Adrenal gland (tissue), 12 donors: Measurements from ENCODE around the gene ERBB3. TPM values are rescaled to one million over a fixed set of nuclear protein-coding genes. Genes with fewer than 3 reads are reported as not detected.
A peak's percentile ranks its signal among the peaks of the same experiment; 100 is the strongest.

Experiments
- DNase-seq, 7 donors: peaks; one replicate each; pipeline ENCODE4 v3.0.0-alpha.2; 2019 to 2020
- H3K27ac ChIP-seq, 5 donors: fragments of 200-600 bp; sonication (generic) in 4 of 5; 1 replicate in 3 of 5; 2 replicates in 2 of 5; pipeline versions ENCODE4 v1.5.1 to v1.8.0; 2016 to 2020; ENCODE audit warnings: mild to moderate bottlenecking in 1 of 5
- H3K27me3 ChIP-seq: fragments of 200-600 bp; 2 replicates; pipeline ENCODE4 v1.8.0; 2021
- H3K36me3 ChIP-seq, 2 donors: fragments of 200-600 bp; replicated peaks in 1 of 2; 1 replicate in 1 of 2; 2 replicates in 1 of 2; pipeline versions ENCODE4 v1.5.1 to v1.8.0; 2018 to 2022
- H3K4me1 ChIP-seq, 2 donors: fragments of 200-600 bp; replicated peaks in 1 of 2; 1 replicate in 1 of 2; 2 replicates in 1 of 2; pipeline versions ENCODE4 v1.5.1 to v1.8.0; 2018 to 2021
- H3K4me3 ChIP-seq, 4 donors: fragments of 200-600 bp; sonication (generic) in 3 of 4; one replicate each; pipeline ENCODE4 v1.5.1; 2016 to 2018
- H3K9me3 ChIP-seq, 3 donors: fragments of 200-600 bp; sonication (generic) in 1 of 3; replicated peaks in 1 of 3; 1 replicate in 2 of 3; 2 replicates in 1 of 3; pipeline versions ENCODE4 v1.5.1 to v1.8.0; 2016 to 2021
- CTCF ChIP-seq, 6 experiments: fragments of 450-650 bp in 4 of 6; fragments of 200-600 bp in 2 of 6; sonication (generic) in 1 of 6; IDR thresholded peaks; 1 replicate in 5 of 6; 2 replicates in 1 of 6; pipeline versions ENCODE4 v1.5.1 to v1.8.0; 2016 to 2021; ENCODE audit warnings: antibody characterized with exemption in 6 of 6, mild to moderate bottlenecking in 2 of 6, moderate library complexity in 1 of 6
- POLR2A ChIP-seq, 2 donors: fragments of 450-650 bp; IDR thresholded peaks; one replicate each; pipeline ENCODE4 v1.6.1; 2017; ENCODE audit warnings: antibody characterized with exemption in 2 of 2, mild to moderate bottlenecking in 2 of 2, moderate library complexity in 1 of 2
- WGBS, 4 donors: extraction: QIAGEN DNeasy Blood & Tissue Kit in 2 of 4; methylation state at CpG; one replicate each; pipeline versions ENCODE4 v1.1.5 to v1.1.7; 2013 to 2017; 5-methylcytosine and 5-hydroxymethylcytosine counted together
- intact Hi-C, 2 donors: fragments of 100-400 bp; cut with DNase I; formaldehyde crosslinking; loops; one replicate each; pipeline versions ENCODE4 v1.14.1 to v1.15.0; 2022 to 2023
- polyA plus RNA-seq, 3 donors: library from polyadenylated mRNA; stranded (reverse); fragments of 200-250 nt in 2 of 3; fragments of 350-450 nt in 1 of 3; fragmentation: Illumina TruSeq in 1 of 3; extraction: RNeasy Lipid Tissue Mini Kit (QIAGEN cat#74804) in 1 of 3; gene quantifications; one replicate each; pipeline ENCODE4 v1.2.3, GENCODE V29; 2013 to 2014
- total RNA-seq, 9 donors: library from RNA; depleted of rRNA in 4 of 9; stranded (reverse); fragments of >200 nt in 4 of 9; fragments of 120-200 nt in 1 of 9; fragmentation: NEBNext Ultra II Directional in 1 of 9; extraction: Animal tissue kit (Norgen Biotek cat#: 25700) in 1 of 9; gene quantifications; one replicate each; pipeline versions ENCODE4 v1.1.0 to v1.2.4, GENCODE V29; 2013 to 2023
- donor health status: healthy with polysubstance abuse.
- donor health status: Bipolar disorder and iron deficiency.
- donor health status: DM: yes; HTN: yes; CAD: no.
- donor health status: DM: no; HTN: no; CAD: no.
- donor health status: DM: no; HTN: no; CAD: no.
- donor health status: DM: yes; HTN: yes; CAD: no.

Gene ERBB3
- total and polyA plus RNA-seq, 12 donors: 1.3 to 25.7 (median 1.9) TPM

DNA sequence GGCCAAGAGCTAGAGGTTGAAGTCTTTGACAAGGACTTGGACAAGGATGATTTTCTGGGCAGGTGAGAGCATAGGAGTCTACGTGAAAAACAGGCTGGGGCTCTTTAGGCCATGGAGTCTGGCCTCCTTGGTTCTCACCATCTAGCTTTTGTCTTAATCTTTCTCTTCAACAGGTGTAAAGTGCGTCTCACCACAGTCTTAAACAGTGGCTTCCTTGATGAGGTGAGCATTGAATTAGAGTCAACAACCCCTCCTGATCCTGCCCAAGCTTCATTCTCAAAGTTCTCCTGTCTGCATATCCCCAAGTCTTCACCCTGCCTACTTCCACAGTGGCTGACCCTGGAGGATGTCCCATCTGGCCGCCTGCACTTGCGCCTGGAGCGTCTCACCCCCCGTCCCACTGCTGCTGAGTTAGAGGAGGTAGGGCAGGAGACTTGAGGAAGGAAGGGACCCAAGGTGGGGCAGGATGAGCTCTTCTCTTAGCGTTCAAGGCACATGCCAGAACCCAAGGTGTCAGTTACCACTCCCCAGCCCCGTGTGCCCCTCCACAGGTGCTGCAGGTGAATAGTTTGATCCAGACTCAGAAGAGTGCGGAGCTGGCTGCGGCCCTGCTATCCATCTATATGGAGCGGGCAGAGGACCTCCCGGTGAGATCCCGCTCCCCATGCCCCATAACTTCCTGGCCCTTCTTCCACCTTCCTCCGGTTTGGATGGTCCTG is 58.0 kb downstream of the ERBB3 start:
- no peak overlapping the region for H3K27ac ChIP-seq
- H3K36me3 ChIP-seq: peaks cover 0 to 97% of the 10 kb centered on the region in 2 donors
- DNase-seq: no peak
- intact Hi-C loops: no loop called here
- H3K27me3 ChIP-seq: no peaks in the 10 kb centered on the region
- no peak overlapping the region for H3K4me3 ChIP-seq
- no peaks in the 10 kb centered on the region for H3K9me3 ChIP-seq
- 94 to 98% (median 97%) methylated on average over 11 to 14 of the region's 14 CpGs for WGBS, 4 donors
- no peaks in the 10 kb centered on the region for H3K4me1 ChIP-seq
- TF ChIP-seq POLR2A (IDR thresholded peaks at IDR 0.05) (no peak), CTCF (IDR thresholded peaks at IDR 0.05) (no peak)

- no peak for TF ChIP-seq POLR2A (IDR thresholded peaks at IDR 0.05)
- TF ChIP-seq CTCF (IDR thresholded peaks at IDR 0.05): no peak
- H3K4me3 ChIP-seq: no peak overlapping the region
- H3K27ac ChIP-seq: no peak overlapping the region
- WGBS, 4 donors: 87 to 92% (median 88%) methylated on average over 17 to 19 of the region's 19 CpGs
- H3K4me1 ChIP-seq: peaks cover 11 to 12% of the 10 kb centered on the region in 2 donors
- DNase-seq: no peak
- no peaks in the 10 kb centered on the region for H3K27me3 ChIP-seq
- intact Hi-C loops: no loop called here
- H3K36me3 ChIP-seq: peaks cover 0 to 77% of the 10 kb centered on the region in 2 donors
- H3K9me3 ChIP-seq: no peaks in the 10 kb centered on the region
Observed at GRCh38 chr12:56141946-56142784, 62.2 kb downstream of the ERBB3 start.

GRCh38 chr12:56143217-56143616 is 63.3 kb downstream of the ERBB3 start:
- no peak for TF ChIP-seq CTCF (IDR thresholded peaks at IDR 0.05)
- TF ChIP-seq POLR2A (IDR thresholded peaks at IDR 0.05): no peak
- 53 to 72% (median 61%) methylated on average over 4 of the region's 4 CpGs for WGBS, 4 donors
- H3K9me3 ChIP-seq: no peaks in the 10 kb centered on the region
- H3K27me3 ChIP-seq: no peaks in the 10 kb centered on the region
- H3K27ac ChIP-seq: peak overlapping the region in 1 of 5 donors; percentile 49
- no peak for DNase-seq
- no peak overlapping the region for H3K4me3 ChIP-seq
- H3K36me3 ChIP-seq: peaks cover 0 to 67% of the 10 kb centered on the region in 2 donors
- intact Hi-C loops: no loop called here
- H3K4me1 ChIP-seq: peaks cover 15% of the 10 kb centered on the region in 2 donors

GRCh38 chr12:56143870-56144269 is 63.9 kb downstream of the ERBB3 start:
- no peak for DNase-seq
- TF ChIP-seq CTCF (IDR thresholded peaks at IDR 0.05) (no peak), POLR2A (IDR thresholded peaks at IDR 0.05) (no peak)
- Histone ChIP-seq H3K4me3 (no peak overlapping the region), H3K36me3 (peaks cover 0 to 60% of the 10 kb centered on the region in 2 donors), H3K27ac (peak overlapping the region in 2 of 5 donors; percentile 30 to 49), H3K4me1 (peaks cover 15% of the 10 kb centered on the region in 2 donors), H3K27me3 (no peaks in the 10 kb centered on the region), H3K9me3 (no peaks in the 10 kb centered on the region)
- intact Hi-C loops: no loop called here
- WGBS, 4 donors: 82 to 86% (median 82%) methylated on average over 8 of the region's 8 CpGs
